Stimulated activated CD4-positive, alpha-beta T cell treated with anti-CD3 and anti-CD28 coated beads, TNF-alpha, amount 100 ng/mL, for 1 hour (primary cell): Measurements from ENCODE around the gene IFITM1.
"Not testable (repeated sequence)": the region's sequence is repeated elsewhere in the genome, so short reads cannot be mapped to it uniquely, and the experiment has no call there.

Source experiments
- DNase-seq, 3 donors: peaks; one replicate each; pipeline ENCODE4 v3.0.0-alpha.2; 2020; ENCODE audit warnings: low read depth in 3 of 3, low spot score in 1 of 3

Gene IFITM1

DNA sequence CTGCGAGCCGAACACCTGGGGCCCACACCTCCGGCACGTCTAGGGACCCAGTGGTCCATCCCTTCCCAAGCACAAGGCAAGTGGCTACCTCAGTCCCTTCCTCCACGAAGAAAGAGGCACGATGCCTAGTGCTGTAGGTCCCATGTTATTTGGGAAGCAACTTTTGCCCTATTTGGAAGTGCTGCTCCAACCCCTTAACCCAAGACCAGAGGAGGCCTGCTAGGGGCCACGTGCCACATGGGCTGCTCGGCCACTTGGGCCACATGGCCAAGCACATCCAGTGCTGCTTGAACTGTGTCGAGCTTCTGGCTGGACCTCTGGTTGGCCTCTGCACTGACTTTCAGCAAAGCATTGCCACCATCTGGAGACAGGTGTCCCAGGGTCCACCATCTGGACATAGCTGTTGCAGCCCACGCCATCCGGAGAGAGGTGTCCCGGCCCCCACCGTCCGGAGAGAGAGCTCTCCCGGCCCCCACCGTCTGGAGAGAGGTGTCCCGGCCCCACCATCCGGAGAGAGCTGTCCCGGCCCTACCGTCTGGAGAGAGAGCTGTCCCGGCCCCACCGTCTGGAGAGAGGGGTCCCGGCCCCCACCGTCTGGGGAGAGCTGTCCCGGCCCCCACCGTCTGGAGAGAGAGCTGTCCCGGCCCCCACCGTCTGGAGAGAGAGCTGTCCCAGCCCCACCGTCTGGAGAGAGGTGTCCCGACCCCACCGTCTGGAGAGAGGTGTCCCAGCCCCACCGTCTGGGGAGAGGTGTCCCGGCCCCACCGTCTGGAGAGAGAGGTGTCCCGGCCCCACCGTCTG, 49.0 kb downstream of the IFITM1 start:
- no peak for DNase-seq

DNA sequence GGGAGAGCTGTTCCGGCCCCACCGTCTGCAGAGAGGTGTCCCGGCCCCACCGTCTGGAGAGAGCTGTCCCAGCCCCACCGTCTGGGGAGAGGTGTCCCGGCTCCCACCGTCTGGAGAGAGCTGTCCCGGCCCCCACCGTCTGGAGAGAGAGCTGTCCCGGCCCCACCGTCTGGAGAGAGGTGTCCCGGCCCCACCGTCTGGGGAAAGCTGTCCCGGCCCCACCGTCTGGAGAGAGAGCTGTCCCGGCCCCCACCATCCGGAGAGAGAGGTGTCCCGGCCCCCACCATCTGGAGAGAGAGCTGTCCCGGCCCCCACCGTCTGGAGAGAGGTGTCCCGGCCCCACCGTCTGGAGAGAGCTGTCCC, 49.6 kb downstream of the IFITM1 start:
- not testable (repeated sequence) for DNase-seq

DNA sequence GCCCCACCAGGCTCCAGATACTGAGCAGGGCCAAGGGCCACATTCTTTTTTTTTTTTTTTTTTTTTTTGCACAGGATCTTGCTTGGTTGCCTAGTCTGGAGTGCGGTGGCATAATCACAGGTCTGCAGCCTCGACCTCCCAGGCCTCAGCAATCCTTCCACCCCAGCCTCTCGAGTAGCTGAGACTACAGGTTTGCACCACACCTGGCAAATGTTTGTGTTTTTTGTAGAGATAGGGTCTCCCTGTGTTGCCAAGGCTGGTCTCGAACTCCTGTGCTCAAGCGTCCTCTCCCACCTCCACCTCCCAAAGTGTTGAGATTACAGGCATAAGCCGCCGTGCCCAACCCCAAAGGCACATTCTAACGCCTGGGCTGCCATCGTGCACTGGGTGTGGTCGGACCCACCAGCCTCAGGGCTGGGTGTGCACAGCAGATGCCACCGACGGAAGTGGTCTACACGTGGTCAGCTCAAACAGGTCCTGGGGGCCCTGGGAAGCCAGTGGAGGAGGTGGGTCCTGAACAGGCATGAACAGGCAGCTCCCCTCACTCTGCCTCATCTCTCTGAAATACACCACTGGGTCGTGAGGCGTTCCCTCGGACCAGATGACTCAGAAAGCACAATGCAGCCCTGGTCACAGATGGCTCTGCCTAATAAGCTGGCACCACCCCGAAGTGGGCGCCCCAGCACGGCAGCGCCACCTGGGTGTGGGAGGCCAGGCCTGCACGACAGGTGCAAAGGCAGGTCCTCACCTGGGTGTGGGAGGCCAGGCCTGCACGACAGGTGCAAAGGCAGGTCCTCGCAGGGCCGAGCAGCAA, 50.3 kb downstream of the IFITM1 start:
- peak in 2 of 3 donors; percentile 31 to 38 for DNase-seq
